Liver (tissue), 9 donors: Measurements from ENCODE around the gene IFT81. TPM values are rescaled to one million over a fixed set of nuclear protein-coding genes. Genes with fewer than 3 reads are reported as not detected.

Experiments used
- DNase-seq: peaks from one replicate; pipeline ENCODE4 v3.0.0-alpha.2; 2017; ENCODE audit warnings: low spot score
- H3K27ac ChIP-seq, 2 donors: one replicate each; pipeline ENCODE4 v1.7.0; 2013; ENCODE audit warnings: inconsistent platforms in 2 of 2, low read length in 2 of 2, control low read depth in 1 of 2, low read depth in 1 of 2, mild to moderate bottlenecking in 1 of 2
- H3K27me3 ChIP-seq, 4 donors: one replicate each; pipeline versions ENCODE4 v1.6.1 to v1.7.0; 2013; ENCODE audit warnings: low read length in 3 of 4, inconsistent platforms in 1 of 4, mild to moderate bottlenecking in 1 of 4, moderate library complexity in 1 of 4; ENCODE audit not compliant: control insufficient read depth in 4 of 4, insufficient read depth in 4 of 4
- H3K36me3 ChIP-seq, 4 donors: one replicate each; pipeline versions ENCODE4 v1.6.1 to v1.7.0; 2013; ENCODE audit warnings: low read length in 3 of 4, mild to moderate bottlenecking in 3 of 4, low read depth in 1 of 4, moderate library complexity in 1 of 4; ENCODE audit not compliant: control insufficient read depth in 4 of 4, insufficient read depth in 3 of 4
- H3K4me1 ChIP-seq, 4 donors: one replicate each; pipeline versions ENCODE4 v1.6.1 to v1.7.0; 2013; ENCODE audit warnings: low read length in 3 of 4, mild to moderate bottlenecking in 3 of 4, moderate library complexity in 1 of 4; ENCODE audit not compliant: control insufficient read depth in 4 of 4, insufficient read depth in 4 of 4
- H3K4me3 ChIP-seq, 3 donors: one replicate each; pipeline versions ENCODE4 v1.6.1 to v1.7.0; 2013; ENCODE audit warnings: low read length in 3 of 3, control low read depth in 1 of 3, low read depth in 1 of 3, mild to moderate bottlenecking in 1 of 3
- H3K9ac ChIP-seq, 2 donors: one replicate each; pipeline ENCODE4 v1.7.0; 2013; ENCODE audit warnings: low read length in 2 of 2, mild to moderate bottlenecking in 2 of 2, moderate library complexity in 2 of 2, control low read depth in 1 of 2, low read depth in 1 of 2
- H3K9me3 ChIP-seq, 4 donors: one replicate each; pipeline versions ENCODE4 v1.6.1 to v1.7.0; 2013; ENCODE audit warnings: low read length in 3 of 4; ENCODE audit not compliant: control insufficient read depth in 4 of 4
- EGR1 ChIP-seq, 2 donors: IDR thresholded peaks; 2 replicates each; pipeline ENCODE4 v1.6.1; 2016 to 2018; ENCODE audit warnings: antibody characterized with exemption in 2 of 2, low read depth in 2 of 2
- FOXA2 ChIP-seq: IDR thresholded peaks from 2 replicates; pipeline ENCODE4 v1.6.1; 2016; ENCODE audit warnings: antibody characterized with exemption
- GABPA ChIP-seq, 2 donors: IDR thresholded peaks in 1 of 2; conservative IDR thresholded peaks in 1 of 2; 2 replicates each; pipeline ENCODE4 v1.6.1; 2016; ENCODE audit warnings: antibody characterized with exemption in 2 of 2, mild to moderate bottlenecking in 1 of 2, moderate library complexity in 1 of 2
- HNF4A ChIP-seq, 2 donors: conservative IDR thresholded peaks; 2 replicates each; pipeline ENCODE4 v1.6.1; 2016; ENCODE audit warnings: antibody characterized with exemption in 2 of 2, mild to moderate bottlenecking in 2 of 2
- HNF4G ChIP-seq: IDR thresholded peaks from 2 replicates; pipeline ENCODE4 v1.6.1; 2016; ENCODE audit warnings: antibody characterized with exemption
- JUND ChIP-seq, 2 donors: IDR thresholded peaks; 2 replicates each; pipeline ENCODE4 v1.6.1; 2016; ENCODE audit warnings: antibody characterized with exemption in 2 of 2
- MAX ChIP-seq: IDR thresholded peaks from 2 replicates; pipeline ENCODE4 v1.6.1; 2016; ENCODE audit warnings: antibody characterized with exemption
- NR2F2 ChIP-seq: IDR thresholded peaks from 2 replicates; pipeline ENCODE4 v1.6.1; 2016; ENCODE audit warnings: antibody characterized with exemption
- RAD21 ChIP-seq, 2 donors: IDR thresholded peaks; 2 replicates each; pipeline ENCODE4 v1.6.1; 2016; ENCODE audit warnings: antibody characterized with exemption in 2 of 2, mild to moderate bottlenecking in 2 of 2
- REST ChIP-seq: IDR thresholded peaks from 2 replicates; pipeline ENCODE4 v1.6.1; 2016; ENCODE audit warnings: antibody characterized with exemption, mild to moderate bottlenecking
- SP1 ChIP-seq: IDR thresholded peaks from 2 replicates; pipeline ENCODE4 v1.6.1; 2018; ENCODE audit warnings: antibody characterized with exemption, mild to moderate bottlenecking
- TAF1 ChIP-seq: conservative IDR thresholded peaks from 2 replicates; pipeline ENCODE4 v1.6.1; 2016; ENCODE audit warnings: antibody characterized with exemption, mild to moderate bottlenecking
- YY1 ChIP-seq: IDR thresholded peaks from 2 replicates; pipeline ENCODE4 v1.6.1; 2016; ENCODE audit warnings: antibody characterized with exemption, mild to moderate bottlenecking
- ZBTB33 ChIP-seq: IDR thresholded peaks from 2 replicates; pipeline ENCODE4 v1.6.1; 2016; ENCODE audit warnings: antibody characterized with exemption
- WGBS: extraction: QIAGEN DNeasy Blood & Tissue Kit; methylation state at CpG from one replicate; pipeline ENCODE4 v1.1.7; 2013; 5-methylcytosine and 5-hydroxymethylcytosine counted together
- polyA plus RNA-seq, 2 donors: library from polyadenylated mRNA; stranded (reverse) in 1 of 2; unstranded in 1 of 2; fragments of 200-250 nt in 1 of 2; fragments of >200 nt in 1 of 2; fragmentation: Nextera tagmentation in 1 of 2; extraction: Ambion mirVana in 1 of 2; gene quantifications; one replicate each; pipeline versions ENCODE4 v1.2.1 to v1.2.3, GENCODE V29; 2013 to 2015
- total RNA-seq, 2 donors: library from RNA; depleted of rRNA; stranded (reverse); fragments of >200 nt; gene quantifications; one replicate each; pipeline ENCODE4 v1.2.3, GENCODE V29; 2014
- TF ChIP-seq, protein P1 (sequence below): fragments of 150-350 bp; IDR thresholded peaks from 2 replicates; pipeline ENCODE4 v1.5.1; 2017; ENCODE audit warnings: improper control_type of control experiment, low read depth, low read length; ENCODE audit not compliant: missing input control
- donor health status: healthy.
- donor health status: healthy.
- donor health status: healthy.
- donor health status: healthy.
- donor health status: healthy.

IFT81 gene
- total and polyA plus RNA-seq, 4 donors, result 1.9 to 4.9 (median 2.8) TPM

DNA sequence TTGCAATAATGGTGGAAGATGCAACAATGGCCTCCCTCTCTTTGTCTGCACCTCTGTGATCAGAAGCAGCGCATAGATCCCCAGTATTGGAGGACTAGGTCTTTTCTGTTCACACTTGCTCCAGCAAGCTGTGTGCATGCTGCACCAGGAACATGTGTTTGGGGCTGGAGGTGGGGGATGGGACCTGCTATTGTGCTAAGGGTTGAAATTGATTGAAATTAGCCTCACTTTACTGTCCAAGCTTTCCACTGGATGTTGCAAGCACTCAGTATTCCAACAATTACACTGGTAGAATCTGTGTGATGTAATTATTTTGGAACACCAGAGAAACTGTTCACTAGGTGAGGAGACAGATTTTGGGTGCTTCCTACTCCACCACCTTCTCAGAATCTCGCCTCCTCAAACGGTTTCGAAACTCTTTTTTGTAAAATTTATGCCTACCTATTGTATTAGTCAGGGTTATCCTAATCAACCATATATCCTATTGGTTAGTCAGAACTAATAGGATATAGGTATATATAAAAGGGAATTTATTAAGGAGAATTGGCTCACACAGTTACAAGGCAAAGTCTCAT, 35.6 kb downstream of the IFT81 start (continued):
- TF ChIP-seq SP1 (peak; percentile 20), YY1 (no peak), HNF4A (conservative IDR thresholded peaks at IDR 0.05) (peak; percentile 35 to 52), JUND (IDR thresholded peaks at IDR 0.05) (peak in 1 of 2 donors; percentile 13), HNF4G (no peak), NR2F2 (no peak), GABPA (IDR thresholded peaks at IDR 0.05 in 1 of 2, conservative IDR thresholded peaks at IDR 0.05 in 1 of 2) (no peak), FOXA2 (no peak)

GRCh38 chr12:110165540-110166159, 41.5 kb downstream of the IFT81 start:
- DNase-seq, result no peak
- Histone ChIP-seq H3K36me3 (peaks cover 0 to 4% (median under 1%) of the 10 kb centered on the region in 4 donors), H3K9me3 (no peaks in the 10 kb centered on the region), H3K4me3 (no peak overlapping the region), H3K9ac (no peak overlapping the region), H3K4me1 (no peaks in the 10 kb centered on the region), H3K27me3 (no peaks in the 10 kb centered on the region), H3K27ac (no peak overlapping the region)
- TF ChIP-seq EGR1 (IDR thresholded peaks at IDR 0.05; ENCODE audit: low read depth in 2 of 2) (no peak), JUND (IDR thresholded peaks at IDR 0.05) (no peak), REST (no peak), TAF1 (no peak), GABPA (IDR thresholded peaks at IDR 0.05 in 1 of 2, conservative IDR thresholded peaks at IDR 0.05 in 1 of 2) (no peak), RAD21 (IDR thresholded peaks at IDR 0.05) (no peak), NR2F2 (no peak), SP1 (no peak), ZBTB33 (no peak), FOXA2 (no peak), HNF4G (no peak), YY1 (no peak), MAX (no peak)
- TF ChIP-seq, protein P1, sequence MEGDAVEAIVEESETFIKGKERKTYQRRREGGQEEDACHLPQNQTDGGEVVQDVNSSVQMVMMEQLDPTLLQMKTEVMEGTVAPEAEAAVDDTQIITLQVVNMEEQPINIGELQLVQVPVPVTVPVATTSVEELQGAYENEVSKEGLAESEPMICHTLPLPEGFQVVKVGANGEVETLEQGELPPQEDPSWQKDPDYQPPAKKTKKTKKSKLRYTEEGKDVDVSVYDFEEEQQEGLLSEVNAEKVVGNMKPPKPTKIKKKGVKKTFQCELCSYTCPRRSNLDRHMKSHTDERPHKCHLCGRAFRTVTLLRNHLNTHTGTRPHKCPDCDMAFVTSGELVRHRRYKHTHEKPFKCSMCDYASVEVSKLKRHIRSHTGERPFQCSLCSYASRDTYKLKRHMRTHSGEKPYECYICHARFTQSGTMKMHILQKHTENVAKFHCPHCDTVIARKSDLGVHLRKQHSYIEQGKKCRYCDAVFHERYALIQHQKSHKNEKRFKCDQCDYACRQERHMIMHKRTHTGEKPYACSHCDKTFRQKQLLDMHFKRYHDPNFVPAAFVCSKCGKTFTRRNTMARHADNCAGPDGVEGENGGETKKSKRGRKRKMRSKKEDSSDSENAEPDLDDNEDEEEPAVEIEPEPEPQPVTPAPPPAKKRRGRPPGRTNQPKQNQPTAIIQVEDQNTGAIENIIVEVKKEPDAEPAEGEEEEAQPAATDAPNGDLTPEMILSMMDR, result no peak
- WGBS, result 73% methylated on average over 4 of the region's 4 CpGs
